Activated T-helper 17 cell treated with anti-CD3 and anti-CD28 coated beads, Interleukin-2, amount 50 U/mL, for 72 hours (primary cell): ENCODE results near the gene TRIM63. TPM values are rescaled to one million over a fixed set of nuclear protein-coding genes. Genes with fewer than 3 reads are reported as not detected.
"Not testable (repeated sequence)": the region's sequence is repeated elsewhere in the genome, so short reads cannot be mapped to it uniquely, and the experiment has no call there.

Experiments used
- ATAC-seq: fragments of 150-1000 bp; cut with Tn5 transposase; replicated peaks from 2 replicates; pipeline ENCODE4 v1.10.0; 2021; ENCODE audit warnings: mild to moderate bottlenecking, moderate library complexity
- H3K27ac Mint-ChIP-seq: one replicate; pipeline ENCODE4 v1.8.0; 2022; ENCODE audit warnings: mixed read lengths
- H3K27me3 Mint-ChIP-seq: one replicate; pipeline ENCODE4 v1.8.0; 2022; ENCODE audit warnings: mixed read lengths
- H3K36me3 Mint-ChIP-seq: one replicate; pipeline ENCODE4 v1.8.0; 2022; ENCODE audit warnings: low read depth, mild to moderate bottlenecking, mixed read lengths
- H3K4me1 Mint-ChIP-seq: one replicate; pipeline ENCODE4 v1.8.0; 2022; ENCODE audit warnings: mixed read lengths
- H3K4me3 Mint-ChIP-seq: one replicate; pipeline ENCODE4 v1.8.0; 2022; ENCODE audit warnings: mild to moderate bottlenecking, mixed read lengths
- H3K9me3 Mint-ChIP-seq: one replicate; pipeline ENCODE4 v1.8.0; 2022; ENCODE audit warnings: mixed read lengths
- total RNA-seq, 2 donors: library from RNA; stranded (reverse); gene quantifications; one replicate each; pipeline ENCODE4 v1.2.3, GENCODE V29; 2022

TRIM63 gene
- not detected for total RNA-seq

- Mint-ChIP-seq H3K27me3 (peaks cover 20% of the 10 kb centered on the region), H3K4me1 (no peaks in the 10 kb centered on the region), H3K9me3 (no peaks in the 10 kb centered on the region), H3K27ac (no peak within 1 kb of the TSS), H3K36me3 (no peaks in the 10 kb centered on the region), H3K4me3 (no peak within 1 kb of the TSS)
- ATAC-seq = no peak
These were observed at the start of gene TRIM63 for GRCh38 chr1:26067432-26067911. Gene TRIM63 (minus strand): TSS chr1:26067630. CDS start chr1:26067494, 136 bp downstream.

GRCh38 chr1:26114165-26114927 lies 46.9 kb upstream of the TRIM63 start:
- H3K36me3 Mint-ChIP-seq = peaks cover 54% of the 10 kb centered on the region
- H3K27me3 Mint-ChIP-seq = no peaks in the 10 kb centered on the region
- no peak overlapping the region for H3K27ac Mint-ChIP-seq
- ATAC-seq = no peak
- H3K4me3 Mint-ChIP-seq = peak overlapping the region; percentile 91
- peaks cover 13% of the 10 kb centered on the region for H3K4me1 Mint-ChIP-seq
- no peaks in the 10 kb centered on the region for H3K9me3 Mint-ChIP-seq

- Mint-ChIP-seq H3K27ac (peak overlapping the region; percentile 84), H3K4me1 (peaks cover 12% of the 10 kb centered on the region), H3K27me3 (no peaks in the 10 kb centered on the region), H3K4me3 (peak overlapping the region; percentile 91), H3K9me3 (no peaks in the 10 kb centered on the region), H3K36me3 (peaks cover 34% of the 10 kb centered on the region)
- peak; percentile 10 for ATAC-seq
These were observed 45.0 kb upstream of the TRIM63 start for GRCh38 chr1:26112407-26112775.

- Mint-ChIP-seq H3K9me3 (no peaks in the 10 kb centered on the region), H3K4me1 (peaks cover 12% of the 10 kb centered on the region), H3K27ac (peak within 1 kb of the TSS; percentile 92)
These were observed 44.3 kb upstream of the TRIM63 start, which contains the start of gene PDIK1L for GRCh38 chr1:26111530-26112406. Gene PDIK1L (plus strand): TSS chr1:26111824. CDS start chr1:26114309, 2,485 bp downstream.

GRCh38 chr1:26110731-26111529 lies 43.5 kb upstream of the TRIM63 start:
- peak overlapping the region; percentile 92 for H3K27ac Mint-ChIP-seq
- H3K27me3 Mint-ChIP-seq = no peaks in the 10 kb centered on the region
- peaks cover 25% of the 10 kb centered on the region for H3K36me3 Mint-ChIP-seq
- ATAC-seq = peak; percentile 66
- H3K4me3 Mint-ChIP-seq = peak overlapping the region; percentile 91
- H3K9me3 Mint-ChIP-seq = no peaks in the 10 kb centered on the region
- peaks cover 12% of the 10 kb centered on the region for H3K4me1 Mint-ChIP-seq

More at GRCh38 chr1:26111530-26112406, 44.3 kb upstream of the TRIM63 start, which contains the start of gene PDIK1L:
- Mint-ChIP-seq H3K27me3 (no peaks in the 10 kb centered on the region), H3K4me3 (peak within 1 kb of the TSS; percentile 91), H3K36me3 (peaks cover 29% of the 10 kb centered on the region)
- ATAC-seq = peak; percentile 84

GRCh38 chr1:26109229-26110164 lies 42.1 kb upstream of the TRIM63 start:
- peaks cover 12% of the 10 kb centered on the region for H3K4me1 Mint-ChIP-seq
- no peaks in the 10 kb centered on the region for H3K9me3 Mint-ChIP-seq
- H3K4me3 Mint-ChIP-seq = peak overlapping the region; percentile 91
- no peaks in the 10 kb centered on the region for H3K27me3 Mint-ChIP-seq
- peak overlapping the region; percentile 92 for H3K27ac Mint-ChIP-seq
- H3K36me3 Mint-ChIP-seq = peaks cover 11% of the 10 kb centered on the region
- ATAC-seq = no peak

GRCh38 chr1:26105226-26105548 lies 37.8 kb upstream of the TRIM63 start:
- H3K36me3 Mint-ChIP-seq, ATAC-seq, H3K27ac Mint-ChIP-seq, H3K4me3 Mint-ChIP-seq, H3K4me1 Mint-ChIP-seq, H3K9me3 Mint-ChIP-seq, H3K27me3 Mint-ChIP-seq: not testable (repeated sequence)

- H3K4me1 Mint-ChIP-seq = no peaks in the 10 kb centered on the region
- H3K27me3 Mint-ChIP-seq = peaks cover 3% of the 10 kb centered on the region
- no peak overlapping the region for H3K4me3 Mint-ChIP-seq
- no peak overlapping the region for H3K27ac Mint-ChIP-seq
- no peak for ATAC-seq
- no peaks in the 10 kb centered on the region for H3K36me3 Mint-ChIP-seq
- H3K9me3 Mint-ChIP-seq = no peaks in the 10 kb centered on the region
These were observed 35.1 kb upstream of the TRIM63 start for GRCh38 chr1:26102526-26102925.

GRCh38 chr1:26102119-26102518 lies 34.7 kb upstream of the TRIM63 start:
- no peaks in the 10 kb centered on the region for H3K36me3 Mint-ChIP-seq
- H3K4me3 Mint-ChIP-seq = no peak overlapping the region
- no peak overlapping the region for H3K27ac Mint-ChIP-seq
- peaks cover 3% of the 10 kb centered on the region for H3K27me3 Mint-ChIP-seq
- no peak for ATAC-seq
- no peaks in the 10 kb centered on the region for H3K9me3 Mint-ChIP-seq
- no peaks in the 10 kb centered on the region for H3K4me1 Mint-ChIP-seq

GRCh38 chr1:26100204-26100603 lies 32.8 kb upstream of the TRIM63 start:
- not testable (repeated sequence) for H3K27ac Mint-ChIP-seq

GRCh38 chr1:26099780-26100179 lies 32.4 kb upstream of the TRIM63 start:
- Mint-ChIP-seq H3K27me3 (peaks cover 3% of the 10 kb centered on the region), H3K9me3 (no peaks in the 10 kb centered on the region), H3K36me3 (no peaks in the 10 kb centered on the region), H3K4me1 (no peaks in the 10 kb centered on the region), H3K4me3 (no peak overlapping the region), H3K27ac (no peak overlapping the region)
- ATAC-seq = no peak

More at GRCh38 chr1:26100204-26100603, 32.8 kb upstream of the TRIM63 start:
- H3K9me3 Mint-ChIP-seq, H3K36me3 Mint-ChIP-seq, ATAC-seq, H3K4me3 Mint-ChIP-seq, H3K27me3 Mint-ChIP-seq, H3K4me1 Mint-ChIP-seq: not testable (repeated sequence)

- H3K27me3 Mint-ChIP-seq = peaks cover 3% of the 10 kb centered on the region
- H3K27ac Mint-ChIP-seq = no peak overlapping the region
- ATAC-seq = no peak
- no peak overlapping the region for H3K4me3 Mint-ChIP-seq
- no peaks in the 10 kb centered on the region for H3K9me3 Mint-ChIP-seq
- H3K36me3 Mint-ChIP-seq = no peaks in the 10 kb centered on the region
- H3K4me1 Mint-ChIP-seq = no peaks in the 10 kb centered on the region
These were observed 31.2 kb upstream of the TRIM63 start for GRCh38 chr1:26098602-26099001.

- Mint-ChIP-seq H3K36me3 (no peaks in the 10 kb centered on the region), H3K4me1 (no peaks in the 10 kb centered on the region), H3K27me3 (peaks cover 3% of the 10 kb centered on the region), H3K4me3 (no peak overlapping the region), H3K27ac (no peak overlapping the region), H3K9me3 (no peaks in the 10 kb centered on the region)
- ATAC-seq = peak; percentile 9
These were observed 30.3 kb upstream of the TRIM63 start for GRCh38 chr1:26097696-26098095.
